KOPT-K1 (cell line): ENCODE measurements around the gene SFT2D2.

ENCODE experiments used
- H3K27ac ChIP-seq: fragments of 200-600 bp; sonication (generic); 2 replicates; pipeline ENCODE4 v1.5.1; 2016; ENCODE audit warnings: antibody characterized with exemption, mild to moderate bottlenecking, low read depth, low read length; ENCODE audit not compliant: poor library complexity, severe bottlenecking
- H3K36me3 ChIP-seq: fragments of 200-600 bp; sonication (generic); 2 replicates; pipeline ENCODE4 v1.5.1; 2017; ENCODE audit warnings: antibody characterized with exemption, mild to moderate bottlenecking, low read length, moderate library complexity; ENCODE audit not compliant: insufficient read depth
- H3K9me3 ChIP-seq: fragments of 200-600 bp; sonication (generic); 2 replicates; pipeline ENCODE4 v1.5.1; 2017; ENCODE audit warnings: antibody characterized with exemption, low read length, mild to moderate bottlenecking; ENCODE audit not compliant: insufficient read depth, poor library complexity, severe bottlenecking

Gene SFT2D2

GRCh38 chr1:168210312-168210711, 15.5 kb upstream of the SFT2D2 start:
- H3K9me3 ChIP-seq, result peaks cover 27% of the 10 kb centered on the region
- H3K36me3 ChIP-seq, result no peaks in the 10 kb centered on the region; the same call in 1 of the 2 replicates
- H3K27ac ChIP-seq, result no peak overlapping the region

GRCh38 chr1:168213349-168213748, 12.5 kb upstream of the SFT2D2 start:
- Histone ChIP-seq H3K36me3 (no peaks in the 10 kb centered on the region), H3K9me3 (peaks cover 21% of the 10 kb centered on the region), H3K27ac (no peak overlapping the region)

DNA sequence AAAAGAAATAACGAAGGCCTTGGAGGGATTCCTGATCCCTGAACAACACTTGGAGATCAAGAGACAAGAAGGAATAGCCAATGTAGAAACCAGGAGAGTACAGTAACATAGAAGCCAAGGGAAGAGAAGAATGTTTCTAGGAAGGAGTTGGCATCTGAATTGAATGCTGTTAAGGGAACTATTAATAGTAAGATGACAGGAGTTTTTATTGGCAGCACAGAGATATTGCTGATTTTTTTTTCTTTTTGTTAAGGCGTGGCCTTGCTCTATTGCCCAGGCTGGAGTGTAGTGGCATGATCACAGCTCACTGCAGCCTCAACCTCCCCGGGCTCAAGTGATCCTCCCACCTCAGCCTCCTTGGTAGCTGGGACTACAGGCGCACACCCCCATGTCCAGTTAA, 9.6 kb upstream of the SFT2D2 start:
- Histone ChIP-seq H3K36me3 (no peaks in the 10 kb centered on the region), H3K9me3 (peaks cover 10% of the 10 kb centered on the region), H3K27ac (no peak overlapping the region)

DNA sequence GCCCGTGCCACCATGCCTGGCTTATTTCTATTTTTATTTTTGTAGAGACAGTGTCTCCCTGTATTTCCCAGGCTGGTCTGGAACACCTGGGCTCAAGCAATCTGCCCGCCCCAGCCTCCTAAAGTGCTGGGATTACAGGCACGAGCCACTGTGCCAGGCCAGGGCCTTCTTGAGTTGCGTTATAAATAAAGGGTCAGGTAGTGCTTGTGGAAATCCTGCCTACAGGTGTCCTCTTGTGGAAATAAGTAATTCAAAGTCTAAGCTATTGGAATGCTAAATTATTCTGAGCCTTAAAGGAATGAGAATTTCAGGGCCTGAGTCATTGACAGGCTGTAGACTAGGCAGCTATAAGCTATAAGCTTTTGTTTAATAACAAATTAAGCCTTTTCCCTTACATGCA, 8.1 kb upstream of the SFT2D2 start:
- H3K36me3 ChIP-seq, result no peaks in the 10 kb centered on the region
- no peak overlapping the region for H3K27ac ChIP-seq
- peaks cover 6% of the 10 kb centered on the region for H3K9me3 ChIP-seq

- Histone ChIP-seq H3K27ac (no peak overlapping the region), H3K9me3 (no peaks in the 10 kb centered on the region), H3K36me3 (no peaks in the 10 kb centered on the region)
Measured at GRCh38 chr1:168218658-168219057, 7.1 kb upstream of the SFT2D2 start.

GRCh38 chr1:168220470-168220871, 5.3 kb upstream of the SFT2D2 start:
- Histone ChIP-seq H3K9me3 (no peaks in the 10 kb centered on the region), H3K27ac (no peak overlapping the region), H3K36me3 (no peaks in the 10 kb centered on the region)

DNA sequence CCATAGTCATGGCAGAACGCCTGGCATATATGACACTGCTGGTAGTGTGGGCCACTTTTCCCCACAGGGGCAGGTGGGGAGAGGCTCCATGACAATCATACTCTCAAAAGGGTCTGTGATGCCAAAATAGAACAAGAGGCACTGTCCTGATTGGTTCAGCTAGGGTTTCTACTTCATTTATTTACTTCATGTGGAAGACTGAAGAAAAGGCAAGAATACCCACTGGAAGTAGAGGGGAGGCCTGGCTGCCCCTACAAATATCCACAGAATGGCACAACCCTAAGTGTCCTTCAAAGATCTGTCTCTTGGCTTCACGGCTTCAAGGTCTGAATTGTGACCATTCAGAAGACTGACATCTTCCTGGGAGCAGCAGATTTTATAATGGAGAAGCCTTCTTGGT, 4.5 kb upstream of the SFT2D2 start:
- H3K9me3 ChIP-seq, result no peaks in the 10 kb centered on the region
- H3K27ac ChIP-seq, result no peak overlapping the region
- no peaks in the 10 kb centered on the region for H3K36me3 ChIP-seq

DNA sequence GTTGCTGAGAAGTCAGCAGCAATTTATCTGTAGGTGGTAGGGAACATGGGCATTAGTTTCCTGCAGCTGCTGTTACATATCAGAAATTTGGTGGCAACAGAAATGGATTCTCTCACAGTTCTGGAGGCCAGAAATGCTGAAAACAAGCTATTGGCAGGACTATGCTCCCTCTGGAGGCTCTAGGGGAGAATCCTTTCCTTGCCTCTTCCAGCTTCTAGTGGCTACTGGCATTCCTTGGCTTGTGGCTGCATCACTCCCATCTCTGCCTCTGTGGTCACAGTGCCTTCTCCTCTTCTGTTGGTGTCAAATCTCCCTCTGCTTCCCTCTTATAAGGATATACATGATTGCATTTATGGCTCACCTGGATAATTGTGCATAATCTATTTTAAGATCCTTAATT, 2.5 kb upstream of the SFT2D2 start:
- H3K36me3 ChIP-seq, result peaks cover 7% of the 10 kb centered on the region
- no peaks in the 10 kb centered on the region for H3K9me3 ChIP-seq
- no peak overlapping the region for H3K27ac ChIP-seq

DNA sequence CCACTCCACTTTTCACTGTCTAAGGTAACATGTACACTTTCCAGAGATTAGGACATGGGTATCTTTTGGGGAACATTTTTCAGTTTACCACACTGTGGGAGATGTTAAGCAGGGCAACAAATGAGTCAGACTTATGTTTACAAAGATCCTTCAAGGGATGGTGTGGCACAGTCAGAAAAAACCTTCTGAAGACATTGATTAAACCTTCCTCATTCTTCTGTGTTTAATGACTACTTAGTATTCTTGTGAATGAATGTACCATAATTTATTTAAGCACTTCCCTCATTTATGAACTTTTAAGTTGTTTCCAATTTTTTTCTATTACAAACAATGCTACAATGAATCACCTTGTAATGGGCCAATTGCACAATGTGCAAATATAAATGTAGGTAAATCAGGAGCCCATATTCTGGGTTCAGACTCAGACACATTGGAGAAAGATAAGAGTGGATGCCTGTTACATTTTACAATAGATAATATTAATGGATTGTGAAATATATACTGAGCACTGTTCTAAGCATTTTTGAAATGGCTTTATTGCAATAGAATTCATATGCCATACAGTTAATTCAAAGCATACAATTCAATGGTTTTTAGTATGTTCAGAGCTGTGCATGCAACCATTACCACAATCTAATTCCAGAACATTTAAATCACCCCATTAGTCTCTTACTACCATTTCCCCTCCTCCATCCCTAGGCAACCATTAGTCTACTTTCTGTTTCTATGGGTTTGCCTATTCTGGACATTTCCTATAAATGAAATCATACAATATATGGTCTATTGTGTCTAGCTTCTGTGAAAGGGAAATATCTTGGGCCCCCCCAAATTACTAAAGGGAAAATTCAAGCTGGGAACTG, 1.9 kb upstream of the SFT2D2 start:
- no peak overlapping the region for H3K27ac ChIP-seq
- H3K36me3 ChIP-seq, result peaks cover 11% of the 10 kb centered on the region
- no peaks in the 10 kb centered on the region for H3K9me3 ChIP-seq

- Histone ChIP-seq H3K27ac (peak overlapping the region; percentile 89), H3K36me3 (peaks cover 22% of the 10 kb centered on the region), H3K9me3 (no peaks in the 10 kb centered on the region)
Measured at GRCh38 chr1:168224991-168225390, 813 bp upstream of the SFT2D2 start.

DNA sequence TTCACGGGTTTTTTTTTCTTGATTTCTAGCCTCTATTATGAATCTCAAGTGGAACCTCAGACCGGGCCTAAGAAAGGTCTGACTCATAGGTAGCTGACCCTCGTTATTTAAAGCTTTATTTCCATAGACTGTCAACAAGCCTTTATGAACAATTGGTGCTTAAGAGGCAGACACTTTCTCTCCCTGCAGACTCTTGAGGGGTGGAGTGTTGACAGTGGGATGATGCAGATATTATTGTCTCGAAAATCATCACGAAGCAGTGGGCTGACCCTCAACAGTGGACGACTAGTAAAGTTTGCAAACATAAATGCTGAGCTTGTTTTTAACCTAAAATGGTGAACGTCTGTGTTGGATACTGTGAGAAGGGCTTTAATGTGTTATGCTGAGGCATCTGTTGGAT, 1.8 kb downstream of the SFT2D2 start:
- H3K36me3 ChIP-seq, result peaks cover 48% of the 10 kb centered on the region
- no peaks in the 10 kb centered on the region for H3K9me3 ChIP-seq
- peak overlapping the region; percentile 89 for H3K27ac ChIP-seq

GRCh38 chr1:168229893-168230292, 4.1 kb downstream of the SFT2D2 start:
- Histone ChIP-seq H3K9me3 (no peaks in the 10 kb centered on the region), H3K27ac (no peak overlapping the region), H3K36me3 (peaks cover 71% of the 10 kb centered on the region)

- H3K36me3 ChIP-seq, result peaks cover 79% of the 10 kb centered on the region
- no peaks in the 10 kb centered on the region for H3K9me3 ChIP-seq
- H3K27ac ChIP-seq, result no peak overlapping the region
Measured at GRCh38 chr1:168230709-168231108, 4.9 kb downstream of the SFT2D2 start.

GRCh38 chr1:168234846-168235547, 9.2 kb downstream of the SFT2D2 start:
- H3K27ac ChIP-seq, result no peak overlapping the region
- H3K36me3 ChIP-seq, result peaks cover 100% of the 10 kb centered on the region

DNA sequence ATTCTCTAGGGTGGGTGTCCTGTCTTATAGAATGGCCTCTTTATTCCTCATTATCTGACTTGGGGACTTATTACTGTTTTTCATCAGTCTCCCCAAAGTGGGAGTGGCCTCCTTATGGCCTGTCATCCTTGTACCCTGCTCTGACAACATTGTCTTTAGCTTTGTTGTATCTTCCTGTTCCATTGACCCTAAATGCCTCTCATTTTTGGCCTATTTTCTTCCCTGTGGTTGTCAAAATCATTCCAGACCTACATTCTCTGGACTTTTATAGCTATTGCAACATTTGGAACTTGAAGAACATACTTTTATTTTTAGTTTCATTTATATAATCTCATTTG, 9.7 kb downstream of the SFT2D2 start:
- H3K27ac ChIP-seq, result no peak overlapping the region
- H3K9me3 ChIP-seq, result no peaks in the 10 kb centered on the region
- peaks cover 100% of the 10 kb centered on the region for H3K36me3 ChIP-seq

More at GRCh38 chr1:168234846-168235547, 9.2 kb downstream of the SFT2D2 start:
- no peaks in the 10 kb centered on the region for H3K9me3 ChIP-seq

GRCh38 chr1:168235937-168236336, 10.1 kb downstream of the SFT2D2 start:
- Histone ChIP-seq H3K36me3 (peaks cover 100% of the 10 kb centered on the region), H3K27ac (no peak overlapping the region), H3K9me3 (no peaks in the 10 kb centered on the region)
